HEK293T (cell line): ENCODE data around the gene AADAC.

Source experiments
- ELF4 ChIP-seq: fragments of 450-650 bp; IDR thresholded peaks from 2 replicates; pipeline ENCODE4 v1.6.1; 2017; ENCODE audit warnings: antibody characterized with exemption
- FOXA1 ChIP-seq: fragments of 450-650 bp; IDR thresholded peaks from 2 replicates; pipeline ENCODE4 v1.6.1; 2016; ENCODE audit warnings: mild to moderate bottlenecking
- FOXK2 ChIP-seq: fragments of 450-650 bp; IDR thresholded peaks from 2 replicates; pipeline ENCODE4 v1.6.1; 2016; ENCODE audit warnings: mild to moderate bottlenecking
- FOXM1 ChIP-seq: fragments of 450-650 bp; IDR thresholded peaks from 2 replicates; pipeline ENCODE4 v1.6.1; 2017; ENCODE audit warnings: mild to moderate bottlenecking, borderline replicate concordance
- L3MBTL2 ChIP-seq: fragments of 450-650 bp; conservative IDR thresholded peaks from 2 replicates; pipeline ENCODE4 v1.6.1; 2016; ENCODE audit warnings: mild to moderate bottlenecking
- PKNOX1 ChIP-seq: fragments of 450-650 bp; IDR thresholded peaks from 2 replicates; pipeline ENCODE4 v1.6.1; 2016
- SP1 ChIP-seq: fragments of 450-650 bp; IDR thresholded peaks from 2 replicates; pipeline ENCODE4 v1.6.1; 2017
- SUZ12 ChIP-seq: fragments of 450-650 bp; IDR thresholded peaks from 2 replicates; pipeline ENCODE4 v1.6.1; 2016; ENCODE audit warnings: mild to moderate bottlenecking

GRCh38 chr3:151795276-151795675 is 18.6 kb upstream of the AADAC start:
- TF ChIP-seq FOXM1 (no peak), ELF4 (no peak), PKNOX1 (no peak), FOXA1 (no peak), L3MBTL2 (no peak), SUZ12 (no peak), FOXK2 (no peak), SP1 (no peak)
